MCF 10A (cell line): ENCODE results near the gene ZNF497. TPM values are rescaled to one million over a fixed set of nuclear protein-coding genes. Genes with fewer than 3 reads are reported as not detected.
A peak's percentile ranks its signal among the peaks of the same experiment; 100 is the strongest.

ENCODE experiments used
- BruUV-seq: library from RNA; stranded (reverse); fragments of 400-500 nt; replicated peaks from 2 replicates; lab custom pipeline; 2021; lab: Mats Ljungman, UMichigan
- CTCF ChIA-PET: fragments of 300-600 bp; sonication (Branson Sonifier 250); formaldehyde crosslinking; extraction: SDS; loops from one replicate; lab custom pipeline; 2021; ENCODE audit warnings: antibody characterized with exemption, inconsistent platforms; lab: Yijun Ruan, JAX
- POLR2A ChIA-PET: fragments of 300-600, 350-650 bp; sonication (Branson Sonifier 250); formaldehyde crosslinking; extraction: SDS; loops from one replicate; lab custom pipeline; 2020; ENCODE audit warnings: antibody characterized with exemption, inconsistent platforms; lab: Yijun Ruan, JAX
- DNase-seq: peaks from one replicate; pipeline ENCODE4 v3.0.0-alpha.2; 2018; ENCODE audit not compliant: unreplicated experiment
- H3K27ac Mint-ChIP-seq: one replicate; pipeline ENCODE4 v1.8.0; 2022; ENCODE audit warnings: mild to moderate bottlenecking, low read depth, mixed read lengths; ENCODE audit not compliant: unreplicated experiment
- H3K27me3 Mint-ChIP-seq: one replicate; pipeline ENCODE4 v1.8.0; 2022; ENCODE audit warnings: mixed read lengths; ENCODE audit not compliant: insufficient read depth, unreplicated experiment
- H3K36me3 Mint-ChIP-seq: one replicate; pipeline ENCODE4 v1.8.0; 2022; ENCODE audit warnings: mild to moderate bottlenecking, moderate library complexity, mixed read lengths; ENCODE audit not compliant: insufficient read depth, unreplicated experiment
- H3K4me1 Mint-ChIP-seq: one replicate; pipeline ENCODE4 v1.8.0; 2022; ENCODE audit warnings: mixed read lengths; ENCODE audit not compliant: insufficient read depth, unreplicated experiment
- H3K4me3 Mint-ChIP-seq: one replicate; pipeline ENCODE4 v1.8.0; 2022; ENCODE audit warnings: mild to moderate bottlenecking, moderate library complexity, mixed read lengths; ENCODE audit not compliant: unreplicated experiment
- H3K9me3 Mint-ChIP-seq: one replicate; pipeline ENCODE4 v1.8.0; 2022; ENCODE audit warnings: mixed read lengths; ENCODE audit not compliant: unreplicated experiment
- CTCF ChIP-seq: fragments of 200-600 bp; IDR thresholded peaks from one replicate; pipeline ENCODE4 v1.8.0; 2022; ENCODE audit warnings: antibody characterized with exemption, mild to moderate bottlenecking; ENCODE audit not compliant: unreplicated experiment
- intact Hi-C: fragments of 100-400 bp; cut with micrococcal nuclease; formaldehyde crosslinking; loops from 2 replicates; pipeline ENCODE4 v1.14.1; 2022
- total RNA-seq: library from RNA; stranded (reverse); gene quantifications from 2 replicates; pipeline ENCODE4 v1.2.3, GENCODE V29; 2022

The ZNF497 gene
- total RNA-seq, 1 experiment from 2014 or later: 3.2 TPM

- ChIA-PET POLR2A (interaction anchor here (0.6 to 4.7 kb wide), 10 partner anchors 9 to 133 kb away, joined by 3 to 27 read pairs (median 5); partner anchors contain the start of genes RNF225, ZBTB45, ZNF324B and ZNF497), CTCF (interaction anchor here (0.6 to 0.9 kb wide), 2 partner anchors 20 to 138 kb away, joined by 3 to 4 read pairs; no protein-coding TSS in a partner anchor)
- Mint-ChIP-seq H3K9me3 (no peaks in the 10 kb centered on the region), H3K27me3 (no peaks in the 10 kb centered on the region), H3K27ac (peak within 1 kb of the TSS; percentile 98), H3K4me1 (peaks cover 18% of the 10 kb centered on the region), H3K36me3 (peaks cover 59% of the 10 kb centered on the region), H3K4me3 (peak within 1 kb of the TSS; percentile 92)
- DNase-seq: peak; percentile 100
- TF ChIP-seq CTCF: no peak
- TSS peak; percentile 76 for BruUV-seq
- intact Hi-C loops: loop anchor here (5.0 kb wide), 1 partner anchor 159 kb away; the partner anchor contains the start of gene ZNF544
Measured at GRCh38 chr19:58386576-58387337, 24.2 kb upstream of the ZNF497 start, which contains the start of gene RPS5. Gene RPS5 (plus strand): TSS chr19:58387269. CDS start chr19:58388138, 869 bp downstream.

- ChIA-PET CTCF (interaction anchor here (0.7 kb wide), 1 partner anchor 104 kb away, joined by 3 read pairs; no protein-coding TSS in a partner anchor), POLR2A (interaction anchor here (0.6 to 4.7 kb wide), 9 partner anchors 13 to 134 kb away, joined by 3 to 27 read pairs (median 5); partner anchors contain the start of genes ZBTB45, ZNF324B, ZNF497 and ZNF584)
- DNase-seq: no peak
- Mint-ChIP-seq H3K4me1 (peaks cover 18% of the 10 kb centered on the region), H3K36me3 (peaks cover 53% of the 10 kb centered on the region), H3K9me3 (no peaks in the 10 kb centered on the region), H3K4me3 (peak overlapping the region; percentile 92), H3K27ac (peak overlapping the region; percentile 98), H3K27me3 (no peaks in the 10 kb centered on the region)
- intact Hi-C loops: loop anchor here (5.0 kb wide), 1 partner anchor 159 kb away; the partner anchor contains the start of gene ZNF544
- no peak for TF ChIP-seq CTCF
- no TSS peak for BruUV-seq
Measured at GRCh38 chr19:58385891-58386575, 23.5 kb upstream of the ZNF497 start.

- BruUV-seq: no TSS peak
- DNase-seq: no peak
- no peak for TF ChIP-seq CTCF
- H3K4me1 Mint-ChIP-seq: peaks cover 19% of the 10 kb centered on the region
- no peaks in the 10 kb centered on the region for H3K9me3 Mint-ChIP-seq
- peaks cover 53% of the 10 kb centered on the region for H3K36me3 Mint-ChIP-seq
- CTCF ChIA-PET: interaction anchor here (0.7 kb wide), 1 partner anchor 104 kb away, joined by 3 read pairs; no protein-coding TSS in a partner anchor
- intact Hi-C loops: loop anchor here (5.0 kb wide), 1 partner anchor 158 kb away; the partner anchor contains the start of gene ZNF544
- peak overlapping the region; percentile 92 for H3K4me3 Mint-ChIP-seq
- no peaks in the 10 kb centered on the region for H3K27me3 Mint-ChIP-seq
- peak overlapping the region; percentile 98 for H3K27ac Mint-ChIP-seq
- POLR2A ChIA-PET: interaction anchor here (0.6 to 4.7 kb wide), 4 partner anchors 23 to 66 kb away, joined by 3 to 27 read pairs (median 4); partner anchors contain the start of genes ZNF324B and ZNF497
Measured at GRCh38 chr19:58385313-58385890, 22.9 kb upstream of the ZNF497 start.
